ENCODE results near the gene ZNF383.

DNA sequence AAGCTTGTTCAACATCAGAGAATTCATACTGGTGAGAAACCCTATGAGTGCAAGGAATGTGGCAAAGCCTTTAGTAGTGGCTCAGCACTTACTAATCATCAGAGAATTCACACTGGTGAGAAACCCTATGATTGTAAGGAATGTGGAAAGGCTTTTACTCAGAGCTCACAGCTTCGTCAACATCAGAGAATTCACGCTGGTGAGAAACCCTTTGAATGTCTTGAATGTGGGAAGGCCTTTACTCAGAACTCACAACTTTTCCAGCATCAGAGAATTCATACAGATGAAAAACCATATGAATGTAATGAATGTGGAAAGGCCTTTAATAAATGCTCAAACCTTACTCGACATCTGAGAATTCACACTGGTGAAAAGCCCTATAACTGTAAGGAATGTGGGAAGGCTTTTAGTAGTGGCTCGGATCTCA is 25.2 kb downstream of the ZNF383 start:
- TF ChIP-seq CTCF (tag by site-specific recombination; IDR thresholded peaks at IDR 0.05) (no peak), MZF1 (tag by site-specific recombination; IDR thresholded peaks at IDR 0.05; ENCODE audit: borderline replicate concordance) (no peak), ZNF274 (IDR thresholded peaks at IDR 0.05; ENCODE audit: low read length) (peak; percentile 98), ZNF274 (tag by site-specific recombination; IDR thresholded peaks at IDR 0.05; ENCODE audit: borderline replicate concordance) (peak; percentile 99), ZNF133 (tag by site-specific recombination; IDR thresholded peaks at IDR 0.05) (no peak), ZNF2 (tag by site-specific recombination; IDR thresholded peaks at IDR 0.05) (no peak), ZBTB8A (tag by site-specific recombination; IDR thresholded peaks at IDR 0.05) (no peak), ZNF561 (tag by site-specific recombination; IDR thresholded peaks at IDR 0.05; ENCODE audit: borderline replicate concordance) (no peak), HOXC10 (CRISPR knock-in tag; IDR thresholded peaks at IDR 0.05) (no peak), ZNF558 (tag by site-specific recombination; IDR thresholded peaks at IDR 0.05) (no peak), KLF9 (tag by site-specific recombination; IDR thresholded peaks at IDR 0.05; ENCODE audit: low read depth) (no peak)
